ENCODE data around the gene ARID5B. TPM values are rescaled to one million over a fixed set of nuclear protein-coding genes. Genes with fewer than 3 reads are reported as not detected.

Gene ARID5B
- polyA plus RNA-seq, 1 experiment = 137 TPM

- TF ChIP-seq CTCF (IDR thresholded peaks at IDR 0.05; ENCODE audit: low read depth, low read length) = no peak
- H3K9me3 ChIP-seq (ENCODE audit: control insufficient read depth, insufficient read depth, low read length) = peaks cover 2% of the 10 kb centered on the region; the same call in 1 of the 2 replicates
- ChIA-PET POLR2A (interaction anchor here (0.8 to 1.4 kb wide), 6 partner anchors 63 to 331 kb away, joined by 3 to 6 read pairs (median 5); no protein-coding TSS in a partner anchor), CTCF (interaction anchor here (0.6 to 1.9 kb wide), 4 partner anchors 139 to 984 kb away, joined by 3 to 5 read pairs (median 3); no protein-coding TSS in a partner anchor)
- peak overlapping the region; percentile 82 for H3K4me3 ChIP-seq (ENCODE audit: low read depth, low read length)
- DNase-seq (ENCODE audit: low read depth, low spot score) = no peak
- H3K27me3 ChIP-seq (ENCODE audit: control insufficient read depth, insufficient read depth, low read length) = no peaks in the 10 kb centered on the region
- H3K27ac ChIP-seq (ENCODE audit: low read depth, low read length) = peak overlapping the region; percentile 21
Observed at GRCh38 chr10:61899997-61900828, 1.3 kb upstream of the ARID5B start.

- Histone ChIP-seq H3K27me3 (ENCODE audit: control insufficient read depth, insufficient read depth, low read length) (no peaks in the 10 kb centered on the region), H3K4me3 (ENCODE audit: low read depth, low read length) (peak overlapping the region; percentile 82), H3K27ac (ENCODE audit: low read depth, low read length) (peak overlapping the region; percentile 62), H3K9me3 (ENCODE audit: control insufficient read depth, insufficient read depth, low read length) (peaks cover 2% of the 10 kb centered on the region; the same call in 1 of the 2 replicates)
- CTCF ChIA-PET = interaction anchor here (0.7 to 2.4 kb wide), 5 partner anchors 27 to 343 kb away, joined by 3 to 8 read pairs (median 5); no protein-coding TSS in a partner anchor
- DNase-seq (ENCODE audit: low read depth, low spot score) = no peak
- no peak for TF ChIP-seq CTCF (IDR thresholded peaks at IDR 0.05; ENCODE audit: low read depth, low read length)
- POLR2A ChIA-PET = interaction anchor here (0.5 to 2.5 kb wide), 9 partner anchors 37 to 253 kb away, joined by 3 to 10 read pairs (median 3); no protein-coding TSS in a partner anchor
Observed at GRCh38 chr10:61901829-61902444, 438 bp downstream of the ARID5B start.

GRCh38 chr10:61902445-61903220, 1.1 kb downstream of the ARID5B start:
- DNase-seq (ENCODE audit: low read depth, low spot score) = no peak
- Histone ChIP-seq H3K9me3 (ENCODE audit: control insufficient read depth, insufficient read depth, low read length) (peaks cover 2% of the 10 kb centered on the region; the same call in 1 of the 2 replicates), H3K27me3 (ENCODE audit: control insufficient read depth, insufficient read depth, low read length) (no peaks in the 10 kb centered on the region), H3K4me3 (ENCODE audit: low read depth, low read length) (peak overlapping the region; percentile 82), H3K27ac (ENCODE audit: low read depth, low read length) (peak overlapping the region; percentile 62)
- POLR2A ChIA-PET = interaction anchor here (0.5 to 2.5 kb wide), 9 partner anchors 37 to 1739 kb away, joined by 3 to 10 read pairs (median 3); no protein-coding TSS in a partner anchor
- CTCF ChIA-PET = interaction anchor here (1.3 to 2.4 kb wide), 4 partner anchors 10 to 342 kb away, joined by 4 to 8 read pairs (median 6); no protein-coding TSS in a partner anchor
- TF ChIP-seq CTCF (IDR thresholded peaks at IDR 0.05; ENCODE audit: low read depth, low read length) = peak; percentile 33

- no peaks in the 10 kb centered on the region for H3K27me3 ChIP-seq (ENCODE audit: control insufficient read depth, insufficient read depth, low read length)
- peak overlapping the region; percentile 86 for H3K27ac ChIP-seq (ENCODE audit: low read depth, low read length)
- DNase-seq (ENCODE audit: low read depth, low spot score) = no peak
- peak; percentile 18; the same call in 1 of the 2 replicates for TF ChIP-seq CTCF (IDR thresholded peaks at IDR 0.05; ENCODE audit: low read depth, low read length)
- peaks cover 2% of the 10 kb centered on the region; the same call in 1 of the 2 replicates for H3K9me3 ChIP-seq (ENCODE audit: control insufficient read depth, insufficient read depth, low read length)
- peak overlapping the region; percentile 82 for H3K4me3 ChIP-seq (ENCODE audit: low read depth, low read length)
- CTCF ChIA-PET = interaction anchor here (1.3 to 2.4 kb wide), 2 partner anchors 9 to 135 kb away, joined by 4 to 8 read pairs; no protein-coding TSS in a partner anchor
- POLR2A ChIA-PET = interaction anchor here (0.6 to 2.5 kb wide), 6 partner anchors 17 to 1738 kb away, joined by 3 to 10 read pairs (median 4); no protein-coding TSS in a partner anchor
Observed at GRCh38 chr10:61903221-61903927, 1.9 kb downstream of the ARID5B start.

All from AG04450 (cell line).